Activated B cell treated with CpG ODN at 0.5 μM for 24 hours (primary cell): ENCODE measurements around the gene ITPRIP. TPM values are rescaled to one million over a fixed set of nuclear protein-coding genes. Genes with fewer than 3 reads are reported as not detected.

Experiments
- ATAC-seq: fragments of 200-7000 bp; cut with Tn5 transposase; one replicate; pipeline ENCODE4 v1.10.0; 2021; ENCODE audit warnings: low read depth, mild to moderate bottlenecking, moderate library complexity
- CTCF ChIA-PET: fragments of 350-600 bp; sonication (Branson Sonifier 250); formaldehyde crosslinking; loops from one replicate; lab custom pipeline; 2021; ENCODE audit warnings: antibody characterized with exemption; lab: Charles Lee
- POLR2A ChIA-PET: fragments of 350-600 bp; sonication (Branson Sonifier 250); formaldehyde crosslinking; loops from one replicate; lab custom pipeline; 2021; ENCODE audit warnings: antibody characterized with exemption; lab: Charles Lee
- DNase-seq: peaks from one replicate; pipeline ENCODE4 v3.0.0; 2022
- H3K27ac Mint-ChIP-seq: one replicate; pipeline ENCODE4 v1.8.0; 2020; ENCODE audit warnings: mixed read lengths
- H3K27me3 Mint-ChIP-seq: one replicate; pipeline ENCODE4 v1.8.0; 2021; ENCODE audit warnings: mixed read lengths
- H3K36me3 Mint-ChIP-seq: one replicate; pipeline ENCODE4 v1.8.0; 2021; ENCODE audit warnings: low read depth, mixed read lengths
- H3K4me1 Mint-ChIP-seq: one replicate; pipeline ENCODE4 v1.8.0; 2021; ENCODE audit warnings: mixed read lengths
- H3K4me3 Mint-ChIP-seq: one replicate; pipeline ENCODE4 v1.8.0; 2020; ENCODE audit warnings: mild to moderate bottlenecking, mixed read lengths
- H3K9me3 Mint-ChIP-seq: one replicate; pipeline ENCODE4 v1.8.0; 2020; ENCODE audit warnings: mixed read lengths
- CTCF ChIP-seq: fragments of 200-600 bp; IDR thresholded peaks from one replicate; pipeline ENCODE4 v1.8.0; 2022; ENCODE audit warnings: antibody characterized with exemption, mild to moderate bottlenecking
- intact Hi-C: fragments of 100-400 bp; cut with micrococcal nuclease; formaldehyde crosslinking; loops from one replicate; pipeline ENCODE4 v1.15.1; 2024
- total RNA-seq: library from RNA; stranded (reverse); gene quantifications from 2 replicates; pipeline ENCODE4 v1.2.3, GENCODE V29; 2022

The ITPRIP gene
- total RNA-seq = 21.3 and 26.1 TPM in 2 replicates

GRCh38 chr10:104337985-104338735 lies at the start of gene ITPRIP:
Gene ITPRIP, minus strand, starts transcription at chr10:104338465. Its CDS starts 22,414 bp downstream, at chr10:104316051.
- Mint-ChIP-seq H3K27me3 (no peaks in the 10 kb centered on the region), H3K4me1 (peaks cover 55% of the 10 kb centered on the region), H3K27ac (peak within 1 kb of the TSS; percentile 100), H3K4me3 (peak within 1 kb of the TSS; percentile 98), H3K9me3 (no peaks in the 10 kb centered on the region), H3K36me3 (peaks cover 17% of the 10 kb centered on the region)
- TF ChIP-seq CTCF = no peak
- DNase-seq = peak; percentile 67
- intact Hi-C loops = loop anchor here (1.0 kb wide), 6 partner anchors 9 to 420 kb away; partner anchors contain the start of gene STN1
- ATAC-seq = peak; percentile 65
- ChIA-PET CTCF (interaction anchor here (0.7 to 3.0 kb wide), 4 partner anchors 9 to 46 kb away, joined by 3 to 27 read pairs (median 13); no protein-coding TSS in a partner anchor), POLR2A (interaction anchor here (0.7 to 3.8 kb wide), 14 partner anchors 9 to 660 kb away, joined by 3 to 73 read pairs (median 8); partner anchors contain the start of genes CFAP58, GSTO2 and SFR1)

- ChIA-PET CTCF (no interaction called here), POLR2A (no interaction called here)
- H3K4me3 Mint-ChIP-seq = no peak overlapping the region
- TF ChIP-seq CTCF = no peak
- no peaks in the 10 kb centered on the region for H3K36me3 Mint-ChIP-seq
- peaks cover 33% of the 10 kb centered on the region for H3K27me3 Mint-ChIP-seq
- ATAC-seq (no peak), DNase-seq (no peak)
- no peaks in the 10 kb centered on the region for H3K4me1 Mint-ChIP-seq
- H3K9me3 Mint-ChIP-seq = no peaks in the 10 kb centered on the region
- intact Hi-C loops = no loop called here
- H3K27ac Mint-ChIP-seq = no peak overlapping the region
These were observed 49.0 kb upstream of the ITPRIP start for GRCh38 chr10:104387130-104387888.

GRCh38 chr10:104380336-104380735 lies 42.1 kb upstream of the ITPRIP start:
- ATAC-seq (no peak), DNase-seq (no peak)
- ChIA-PET POLR2A (no interaction called here), CTCF (no interaction called here)
- TF ChIP-seq CTCF = no peak
- Mint-ChIP-seq H3K27me3 (peaks cover 20% of the 10 kb centered on the region), H3K4me1 (no peaks in the 10 kb centered on the region), H3K27ac (no peak overlapping the region), H3K36me3 (no peaks in the 10 kb centered on the region), H3K9me3 (no peaks in the 10 kb centered on the region), H3K4me3 (no peak overlapping the region)
- intact Hi-C loops = no loop called here

GRCh38 chr10:104376784-104377300 lies 38.6 kb upstream of the ITPRIP start:
- peaks cover 13% of the 10 kb centered on the region for H3K27me3 Mint-ChIP-seq
- CTCF ChIA-PET = no interaction called here
- DNase-seq (no peak), ATAC-seq (no peak)
- H3K9me3 Mint-ChIP-seq = no peaks in the 10 kb centered on the region
- H3K4me1 Mint-ChIP-seq = no peaks in the 10 kb centered on the region
- intact Hi-C loops = no loop called here
- POLR2A ChIA-PET = no interaction called here
- TF ChIP-seq CTCF = no peak
- no peak overlapping the region for H3K4me3 Mint-ChIP-seq
- H3K27ac Mint-ChIP-seq = no peak overlapping the region
- no peaks in the 10 kb centered on the region for H3K36me3 Mint-ChIP-seq

GRCh38 chr10:104374591-104374990 lies 36.3 kb upstream of the ITPRIP start:
- ChIA-PET POLR2A (no interaction called here), CTCF (no interaction called here)
- Mint-ChIP-seq H3K9me3 (no peaks in the 10 kb centered on the region), H3K27me3 (peaks cover 19% of the 10 kb centered on the region), H3K36me3 (no peaks in the 10 kb centered on the region), H3K4me1 (no peaks in the 10 kb centered on the region), H3K27ac (no peak overlapping the region), H3K4me3 (no peak overlapping the region)
- no peak for DNase-seq
- TF ChIP-seq CTCF = no peak
- no peak for ATAC-seq
- intact Hi-C loops = no loop called here
